SK-N-SH treated with all-trans-retinoic acid at 6 μM for 48 hours (cell line): ENCODE results near the gene ARPC1B.

Experiments
- ATAC-seq: fragments of 200-7000 bp; cut with Tn5 transposase; 3 replicates; pipeline ENCODE4 v1.9.1; 2020; ENCODE audit warnings: mild to moderate bottlenecking, moderate library complexity
- ARNTL ChIP-seq: fragments of 450-650 bp; formaldehyde crosslinking; IDR thresholded peaks from 2 replicates; pipeline ENCODE4 v1.5.0; 2020; ENCODE audit warnings: low read depth, mild to moderate bottlenecking, moderate library complexity, borderline replicate concordance
- BACH2 ChIP-seq: fragments of 250-450 bp; sonication (Bioruptor Pico); IDR thresholded peaks from 2 replicates; pipeline ENCODE4 v1.9.0; 2021; ENCODE audit warnings: mild to moderate bottlenecking, borderline replicate concordance
- CSDC2 ChIP-seq: fragments of 250-450 bp; sonication (Bioruptor Pico); IDR thresholded peaks from 2 replicates; pipeline ENCODE4 v1.5.0; 2020; ENCODE audit warnings: mild to moderate bottlenecking, moderate library complexity
- ESRRG ChIP-seq: fragments of 250-450 bp; sonication (Bioruptor Pico); IDR thresholded peaks from 2 replicates; pipeline ENCODE4 v1.6.1; 2021; ENCODE audit warnings: mild to moderate bottlenecking
- GLIS3 ChIP-seq: fragments of 250-450 bp; sonication (Bioruptor Pico); IDR thresholded peaks from 2 replicates; pipeline ENCODE4 v1.5.0; 2020; ENCODE audit warnings: mild to moderate bottlenecking, moderate library complexity
- ISL1 ChIP-seq: fragments of 250-450 bp; sonication (Bioruptor Pico); IDR thresholded peaks from 2 replicates; pipeline ENCODE4 v2.1.2; 2022; ENCODE audit warnings: mild to moderate bottlenecking, moderate library complexity
- OSR1 ChIP-seq: fragments of 250-450 bp; sonication (Bioruptor Pico); IDR thresholded peaks from 2 replicates; pipeline ENCODE4 v1.8.0; 2022; ENCODE audit warnings: moderate library complexity, mild to moderate bottlenecking, inconsistent platforms
- POU6F1 ChIP-seq: fragments of 250-450 bp; sonication (Bioruptor Pico); IDR thresholded peaks from 2 replicates; pipeline ENCODE4 v1.8.0; 2021; ENCODE audit warnings: low read depth, mild to moderate bottlenecking, moderate library complexity, borderline replicate concordance
- PPARA ChIP-seq: fragments of 250-450 bp; sonication (Bioruptor Pico); IDR thresholded peaks from 2 replicates; pipeline ENCODE4 v1.5.0; 2020; ENCODE audit warnings: mild to moderate bottlenecking, borderline replicate concordance
- RARB ChIP-seq: fragments of 250-450 bp; sonication (Bioruptor Pico); IDR thresholded peaks from 2 replicates; pipeline ENCODE4 v1.8.0; 2021; ENCODE audit warnings: mild to moderate bottlenecking, moderate library complexity
- SNAI2 ChIP-seq: fragments of 250-450 bp; sonication (Bioruptor Pico); IDR thresholded peaks from 2 replicates; pipeline ENCODE4 v1.5.0; 2020; ENCODE audit warnings: mild to moderate bottlenecking, moderate library complexity
- TCF4 ChIP-seq: fragments of 250-450 bp; sonication (Bioruptor Pico); IDR thresholded peaks from 2 replicates; pipeline ENCODE4 v1.8.0; 2021; ENCODE audit warnings: mild to moderate bottlenecking, moderate library complexity, borderline replicate concordance
- TOX ChIP-seq: fragments of 250-450 bp; sonication (Bioruptor Pico); IDR thresholded peaks from 2 replicates; pipeline ENCODE4 v1.8.0; 2021; ENCODE audit warnings: mild to moderate bottlenecking, moderate library complexity, borderline replicate concordance
- TSHZ2 ChIP-seq: fragments of 250-450 bp; sonication (Bioruptor Pico); IDR thresholded peaks from 2 replicates; pipeline ENCODE4 v1.5.0; 2020; ENCODE audit warnings: mild to moderate bottlenecking, moderate library complexity
- ZC3H10 ChIP-seq: fragments of 250-450 bp; sonication (Bioruptor Pico); IDR thresholded peaks from 2 replicates; pipeline ENCODE4 v1.5.1; 2021; ENCODE audit warnings: mild to moderate bottlenecking, moderate library complexity
- ZFP3 ChIP-seq: fragments of 250-450 bp; sonication (Bioruptor Pico); IDR thresholded peaks from 2 replicates; pipeline ENCODE4 v1.5.0; 2020; ENCODE audit warnings: mild to moderate bottlenecking, moderate library complexity
- ZFP30 ChIP-seq: fragments of 450-650 bp; formaldehyde crosslinking; IDR thresholded peaks from 2 replicates; pipeline ENCODE4 v1.5.0; 2022; ENCODE audit warnings: mild to moderate bottlenecking, moderate library complexity
- ZNF565 ChIP-seq: fragments of 450-650 bp; formaldehyde crosslinking; conservative IDR thresholded peaks from 2 replicates; pipeline ENCODE4 v1.5.0; 2020; ENCODE audit warnings: low read depth, mild to moderate bottlenecking, moderate library complexity
- ZNF70 ChIP-seq: fragments of 450-650 bp; formaldehyde crosslinking; IDR thresholded peaks from 2 replicates; pipeline ENCODE4 v1.5.0; 2020; ENCODE audit warnings: mild to moderate bottlenecking, moderate library complexity
- ZNF8 ChIP-seq: fragments of 450-650 bp; formaldehyde crosslinking; IDR thresholded peaks from 2 replicates; pipeline ENCODE4 v1.5.0; 2020; ENCODE audit warnings: mild to moderate bottlenecking, moderate library complexity
- TF ChIP-seq, protein P1 (sequence below): fragments of 250-450 bp; sonication (Bioruptor Pico); IDR thresholded peaks from 2 replicates; pipeline ENCODE4 v1.5.1; 2021; ENCODE audit warnings: mild to moderate bottlenecking, moderate library complexity
- TF ChIP-seq, protein P2 (sequence below): fragments of 250-450 bp; sonication (Bioruptor Pico); IDR thresholded peaks from 2 replicates; pipeline ENCODE4 v1.5.1; 2020; ENCODE audit warnings: low read depth, mild to moderate bottlenecking, moderate library complexity

ARPC1B gene

DNA sequence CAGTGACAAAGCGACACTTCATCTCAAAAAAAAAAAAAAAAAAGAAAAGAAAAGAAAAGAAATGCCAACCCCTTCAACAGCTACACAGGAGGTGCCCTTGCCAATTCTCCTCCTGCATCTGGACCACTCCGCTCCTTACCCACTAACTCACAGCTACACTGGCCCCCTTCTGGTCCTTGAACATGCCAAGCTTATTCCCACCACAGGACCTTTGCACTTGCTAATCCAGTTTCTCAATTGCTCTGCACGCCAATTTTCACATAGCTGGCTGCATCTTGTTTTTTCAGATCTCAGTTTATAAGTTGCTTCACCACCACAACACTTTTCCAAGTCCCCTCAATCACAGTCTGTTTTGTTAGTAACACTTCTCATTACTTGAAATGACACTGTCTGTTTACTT is 28.3 kb downstream of the ARPC1B start:
- TF ChIP-seq OSR1 (CRISPR knock-in tag): no peak
- TF ChIP-seq ZNF565 (CRISPR knock-in tag): no peak
- TF ChIP-seq POU6F1: no peak
- TF ChIP-seq SNAI2 (CRISPR knock-in tag): no peak
- TF ChIP-seq ZFP30 (CRISPR knock-in tag): no peak
- TF ChIP-seq TOX (CRISPR knock-in tag): no peak
- no peak for TF ChIP-seq ARNTL
- no peak for TF ChIP-seq ZFP3 (CRISPR knock-in tag)
- TF ChIP-seq, all 23 proteins: peak for 0
- no peak for ATAC-seq

DNA sequence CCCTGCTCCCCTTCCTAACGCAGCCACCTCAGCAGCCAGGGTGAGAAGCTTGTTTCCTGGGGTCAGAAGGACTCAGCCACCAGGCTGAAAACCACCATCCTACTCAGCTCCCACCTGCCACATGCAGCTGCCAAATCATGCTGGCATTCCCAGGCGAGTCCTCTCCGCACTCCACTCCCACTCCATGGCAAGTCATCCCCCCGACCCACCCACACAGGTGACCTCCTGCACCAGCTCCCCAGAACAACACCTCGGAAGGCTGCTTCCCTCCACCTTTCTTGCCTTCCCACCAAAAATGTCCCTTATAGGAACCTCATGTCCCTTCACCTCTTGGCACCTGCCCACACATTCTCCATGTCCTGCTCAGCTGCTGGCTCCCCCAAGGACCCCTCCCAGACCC is 29.2 kb downstream of the ARPC1B start:
- TF ChIP-seq ESRRG (CRISPR knock-in tag) (no peak), BACH2 (CRISPR knock-in tag) (no peak), ZNF8 (CRISPR knock-in tag) (no peak), POU6F1 (no peak), GLIS3 (no peak), OSR1 (CRISPR knock-in tag) (no peak), SNAI2 (CRISPR knock-in tag) (no peak), ZFP30 (CRISPR knock-in tag) (no peak), ZC3H10 (CRISPR knock-in tag) (no peak), ISL1 (CRISPR knock-in tag) (no peak), CSDC2 (no peak), ZFP3 (CRISPR knock-in tag) (no peak), TOX (CRISPR knock-in tag) (no peak), TSHZ2 (CRISPR knock-in tag) (no peak), ARNTL (no peak), RARB (CRISPR knock-in tag) (no peak), ZNF565 (CRISPR knock-in tag) (no peak), TCF4 (CRISPR knock-in tag) (no peak)
- TF ChIP-seq, protein P1, sequence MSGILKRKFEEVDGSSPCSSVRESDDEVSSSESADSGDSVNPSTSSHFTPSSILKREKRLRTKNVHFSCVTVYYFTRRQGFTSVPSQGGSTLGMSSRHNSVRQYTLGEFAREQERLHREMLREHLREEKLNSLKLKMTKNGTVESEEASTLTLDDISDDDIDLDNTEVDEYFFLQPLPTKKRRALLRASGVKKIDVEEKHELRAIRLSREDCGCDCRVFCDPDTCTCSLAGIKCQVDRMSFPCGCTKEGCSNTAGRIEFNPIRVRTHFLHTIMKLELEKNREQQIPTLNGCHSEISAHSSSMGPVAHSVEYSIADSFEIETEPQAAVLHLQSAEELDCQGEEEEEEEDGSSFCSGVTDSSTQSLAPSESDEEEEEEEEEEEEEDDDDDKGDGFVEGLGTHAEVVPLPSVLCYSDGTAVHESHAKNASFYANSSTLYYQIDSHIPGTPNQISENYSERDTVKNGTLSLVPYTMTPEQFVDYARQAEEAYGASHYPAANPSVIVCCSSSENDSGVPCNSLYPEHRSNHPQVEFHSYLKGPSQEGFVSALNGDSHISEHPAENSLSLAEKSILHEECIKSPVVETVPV (CRISPR knock-in tag): no peak
- ATAC-seq: no peak

DNA sequence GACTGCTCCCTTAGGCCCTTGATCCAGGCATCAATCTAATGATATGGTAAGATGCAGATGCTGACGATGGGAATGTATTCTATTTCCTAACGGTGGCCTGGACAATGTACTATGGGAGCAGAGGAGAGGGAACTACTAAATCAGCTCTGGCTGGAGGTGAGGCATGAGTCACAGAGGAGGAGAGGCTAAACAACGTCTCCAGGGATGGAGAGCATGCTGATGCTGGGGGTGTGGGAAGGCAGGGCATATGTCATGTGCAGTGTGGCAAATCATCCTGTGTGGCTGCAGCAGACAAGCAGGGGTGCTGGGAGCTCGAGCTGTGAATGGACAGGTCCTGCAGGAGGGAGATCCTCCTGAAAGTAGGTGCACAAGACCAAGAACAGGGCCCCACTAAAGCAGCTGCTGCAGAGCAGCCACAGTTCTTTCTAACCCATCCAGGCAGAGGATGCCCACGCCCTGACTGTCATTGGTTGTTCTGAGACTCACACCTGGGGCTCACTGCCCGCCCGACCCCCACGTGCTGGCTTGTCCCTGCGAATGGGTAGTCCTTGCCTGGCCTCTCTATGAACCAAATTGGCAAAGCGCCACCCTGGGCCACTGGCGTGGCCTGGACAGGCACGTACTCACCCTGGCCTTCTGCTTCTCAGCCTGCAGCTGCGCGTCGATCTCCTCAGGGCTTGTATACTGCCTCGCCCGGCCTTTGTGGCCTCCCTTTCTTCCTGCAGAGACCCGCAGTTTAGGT is 29.9 kb downstream of the ARPC1B start:
- ATAC-seq: no peak
- no peak for TF ChIP-seq ZNF70 (CRISPR knock-in tag)
- TF ChIP-seq, protein P2, sequence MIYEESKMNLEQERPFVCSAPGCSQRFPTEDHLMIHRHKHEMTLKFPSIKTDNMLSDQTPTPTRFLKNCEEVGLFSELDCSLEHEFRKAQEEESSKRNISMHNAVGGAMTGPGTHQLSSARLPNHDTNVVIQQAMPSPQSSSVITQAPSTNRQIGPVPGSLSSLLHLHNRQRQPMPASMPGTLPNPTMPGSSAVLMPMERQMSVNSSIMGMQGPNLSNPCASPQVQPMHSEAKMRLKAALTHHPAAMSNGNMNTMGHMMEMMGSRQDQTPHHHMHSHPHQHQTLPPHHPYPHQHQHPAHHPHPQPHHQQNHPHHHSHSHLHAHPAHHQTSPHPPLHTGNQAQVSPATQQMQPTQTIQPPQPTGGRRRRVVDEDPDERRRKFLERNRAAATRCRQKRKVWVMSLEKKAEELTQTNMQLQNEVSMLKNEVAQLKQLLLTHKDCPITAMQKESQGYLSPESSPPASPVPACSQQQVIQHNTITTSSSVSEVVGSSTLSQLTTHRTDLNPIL (CRISPR knock-in tag): no peak
- no peak for TF ChIP-seq TOX (CRISPR knock-in tag)
- TF ChIP-seq GLIS3: no peak
- no peak for TF ChIP-seq ZNF8 (CRISPR knock-in tag)
- no peak for TF ChIP-seq ZFP30 (CRISPR knock-in tag)
- no peak for TF ChIP-seq PPARA (CRISPR knock-in tag)
- TF ChIP-seq, protein P1 (CRISPR knock-in tag): no peak
- TF ChIP-seq ISL1 (CRISPR knock-in tag): no peak
- no peak for TF ChIP-seq TCF4 (CRISPR knock-in tag)
- no peak for TF ChIP-seq CSDC2
- TF ChIP-seq ZC3H10 (CRISPR knock-in tag): no peak
